GM11168 (cell line): ENCODE results near the gene APOBEC3B.
"Not testable (repeated sequence)": the region's sequence is repeated elsewhere in the genome, so short reads cannot be mapped to it uniquely, and the experiment has no call there.

ENCODE experiments used
- in situ Hi-C: fragments of 300-500 bp; cut with MboI; formaldehyde crosslinking; loops from one replicate; pipeline ENCODE4 v1.12.0; 2022; ENCODE audit warnings: low sequenced_read_pairs; ENCODE audit not compliant: unreplicated experiment

Gene APOBEC3B

GRCh38 chr22:38965614-38966379 lies 16.4 kb upstream of the APOBEC3B start:
- in situ Hi-C loops, result no loop called here

- in situ Hi-C loops, result no loop called here
These were observed 15.8 kb upstream of the APOBEC3B start for GRCh38 chr22:38966380-38966702.

GRCh38 chr22:38966942-38967341 lies 15.2 kb upstream of the APOBEC3B start:
- in situ Hi-C loops, result no loop called here

- in situ Hi-C loops, result no loop called here
These were observed 14.4 kb upstream of the APOBEC3B start for GRCh38 chr22:38967451-38968450.

GRCh38 chr22:38968801-38969200 lies 13.3 kb upstream of the APOBEC3B start:
- in situ Hi-C loops, result no loop called here

- in situ Hi-C loops, result no loop called here
These were observed 11.6 kb upstream of the APOBEC3B start for GRCh38 chr22:38970551-38970950.

- in situ Hi-C loops, result no loop called here
These were observed 10.9 kb upstream of the APOBEC3B start for GRCh38 chr22:38971202-38971601.

GRCh38 chr22:38971791-38972190 lies 10.4 kb upstream of the APOBEC3B start:
- in situ Hi-C loops, result no loop called here

GRCh38 chr22:38972558-38972957 lies 9.6 kb upstream of the APOBEC3B start:
- in situ Hi-C loops, result no loop called here

GRCh38 chr22:38973289-38974169 lies 8.6 kb upstream of the APOBEC3B start:
- in situ Hi-C loops, result no loop called here

- in situ Hi-C loops, result no loop called here
These were observed 7.8 kb upstream of the APOBEC3B start for GRCh38 chr22:38974170-38974825.

- in situ Hi-C loops, result no loop called here
These were observed 7.3 kb upstream of the APOBEC3B start for GRCh38 chr22:38974826-38975175.

GRCh38 chr22:38977289-38977688 lies 4.9 kb upstream of the APOBEC3B start:
- in situ Hi-C loops, result not testable (repeated sequence)

GRCh38 chr22:38980587-38980986 lies 1.6 kb upstream of the APOBEC3B start:
- in situ Hi-C loops, result not testable (repeated sequence)

GRCh38 chr22:38981005-38981991 lies 849 bp upstream of the APOBEC3B start:
- in situ Hi-C loops, result no loop called here

- in situ Hi-C loops, result no loop called here
These were observed 2.1 kb downstream of the APOBEC3B start for GRCh38 chr22:38984224-38984623.

GRCh38 chr22:38984784-38985757 lies 2.9 kb downstream of the APOBEC3B start:
- in situ Hi-C loops, result not testable (repeated sequence)

- in situ Hi-C loops, result no loop called here
These were observed 4.5 kb downstream of the APOBEC3B start for GRCh38 chr22:38986629-38987028.
